Measurements from ENCODE around the gene AAR2.

AAR2 gene

DNA sequence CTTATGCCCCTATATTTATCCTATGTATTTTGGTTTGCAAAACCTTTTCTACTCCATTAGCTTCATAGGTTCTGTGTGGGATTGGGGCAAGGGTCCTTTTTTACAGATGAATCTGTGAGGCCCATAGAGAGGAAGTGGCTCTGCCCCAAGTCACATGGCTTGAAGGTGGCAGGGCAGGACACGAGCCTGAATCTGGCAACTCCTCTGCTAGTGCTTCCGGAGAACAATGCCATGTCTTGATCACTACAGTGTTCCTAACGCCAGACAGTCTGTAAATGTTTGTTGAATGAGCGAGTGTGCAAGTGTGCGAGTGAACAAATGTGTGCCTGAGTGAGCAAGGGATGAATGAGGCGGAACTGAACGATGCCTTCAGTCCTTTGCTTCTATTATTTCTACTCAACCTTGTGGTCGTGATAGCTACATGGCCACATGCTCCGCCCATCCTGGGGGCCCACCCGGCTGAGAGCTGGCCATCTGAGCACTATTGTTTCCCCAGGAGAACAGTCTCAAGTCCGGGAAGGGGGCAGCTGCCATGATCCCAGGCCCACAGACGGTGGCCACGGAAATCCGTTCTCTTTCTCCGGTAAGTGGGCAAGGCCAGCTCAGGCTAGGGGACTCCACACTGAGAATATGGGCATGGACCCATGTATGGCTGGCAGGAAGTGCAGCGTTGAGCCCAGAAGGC lies 17.8 kb upstream of the AAR2 start:
- no peak for DNase-seq

DNA sequence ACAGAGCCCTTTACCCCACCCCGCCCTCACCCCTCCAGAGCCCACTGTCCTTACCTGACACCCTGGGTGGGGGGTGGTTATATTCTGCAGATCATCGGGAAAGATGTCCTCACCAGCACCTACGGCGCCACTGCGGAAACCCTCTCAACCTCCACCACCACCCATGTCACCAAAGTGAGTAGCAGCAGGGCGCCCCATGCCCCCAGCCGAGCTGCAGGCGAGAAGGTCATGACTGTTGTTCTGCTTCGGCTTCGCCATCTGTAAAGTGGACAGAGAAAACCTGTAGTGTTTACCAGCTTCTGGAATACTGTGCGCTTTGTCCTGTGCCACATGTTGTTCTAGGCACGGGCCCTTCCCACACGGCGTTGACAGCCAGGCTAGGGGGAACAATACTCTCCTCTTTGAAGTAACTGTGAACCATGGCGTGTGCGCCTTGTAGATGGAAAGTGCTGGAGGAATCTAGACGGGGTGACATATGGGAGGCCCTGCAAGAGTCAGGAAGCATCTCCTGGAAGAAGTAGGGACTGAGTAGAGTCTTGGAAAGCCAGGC lies 16.5 kb upstream of the AAR2 start:
- no peak for DNase-seq

DNA sequence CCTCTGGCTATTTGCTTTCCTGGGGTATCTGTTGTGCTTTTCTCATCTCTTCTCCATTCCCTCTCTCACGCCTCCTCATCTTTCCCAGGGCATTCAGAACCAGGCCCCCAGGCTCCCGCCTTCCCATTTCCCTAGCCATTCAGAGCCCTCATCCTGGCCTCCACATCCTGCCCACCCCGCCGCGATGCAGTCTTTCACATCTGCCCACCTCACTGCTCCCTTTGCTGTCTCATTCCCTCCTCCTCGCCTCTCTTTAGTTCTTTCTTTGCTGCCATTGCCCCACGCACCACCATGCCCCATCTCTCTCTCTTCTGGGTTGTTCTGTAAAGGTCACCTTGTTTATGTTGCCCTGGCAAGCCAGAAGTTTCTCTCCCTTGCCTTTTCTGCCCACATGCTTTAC lies 10.6 kb upstream of the AAR2 start:
- DNase-seq: no peak

DNA sequence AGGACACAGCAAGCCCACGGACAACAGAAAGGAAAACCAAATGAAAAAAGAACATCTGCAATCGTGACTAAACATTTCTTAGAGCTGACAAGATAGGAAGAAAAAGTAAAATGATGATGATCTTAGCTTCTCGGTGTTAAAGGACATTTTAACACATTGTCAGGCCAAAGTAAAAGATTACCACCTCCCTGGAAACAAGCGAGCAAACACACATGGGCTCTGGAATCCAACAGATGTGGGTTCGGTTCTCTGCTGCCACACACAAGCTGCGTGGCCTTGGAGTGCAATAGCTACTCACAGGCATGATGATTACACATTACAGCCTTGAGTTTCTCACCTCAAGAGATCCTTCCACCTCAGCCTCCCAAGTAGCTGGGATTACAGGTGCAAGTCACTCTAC lies 7.5 kb upstream of the AAR2 start:
- DNase-seq: no peak

DNA sequence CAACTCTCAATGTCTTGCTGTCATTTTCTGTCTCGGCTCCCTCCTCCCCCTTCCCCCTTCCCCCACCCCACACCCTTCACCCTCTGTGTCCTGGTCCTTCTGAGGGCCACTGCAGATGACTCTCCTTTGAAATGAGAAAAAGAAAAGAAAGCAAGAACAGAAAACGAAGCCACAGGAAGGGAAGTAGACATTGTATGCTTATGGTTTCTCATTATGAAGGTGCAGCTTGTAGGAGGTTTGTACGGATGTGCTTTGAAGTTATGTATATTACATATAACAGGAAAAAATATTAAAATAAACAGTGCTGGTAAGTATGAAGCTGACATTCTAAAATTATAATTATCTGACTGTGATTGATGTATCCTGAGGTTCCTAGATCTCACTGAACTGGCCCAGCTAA lies 6.3 kb upstream of the AAR2 start:
- no peak for DNase-seq

- no peak for DNase-seq
These were observed 4.9 kb upstream of the AAR2 start for GRCh38 chr20:36231331-36231730.

DNA sequence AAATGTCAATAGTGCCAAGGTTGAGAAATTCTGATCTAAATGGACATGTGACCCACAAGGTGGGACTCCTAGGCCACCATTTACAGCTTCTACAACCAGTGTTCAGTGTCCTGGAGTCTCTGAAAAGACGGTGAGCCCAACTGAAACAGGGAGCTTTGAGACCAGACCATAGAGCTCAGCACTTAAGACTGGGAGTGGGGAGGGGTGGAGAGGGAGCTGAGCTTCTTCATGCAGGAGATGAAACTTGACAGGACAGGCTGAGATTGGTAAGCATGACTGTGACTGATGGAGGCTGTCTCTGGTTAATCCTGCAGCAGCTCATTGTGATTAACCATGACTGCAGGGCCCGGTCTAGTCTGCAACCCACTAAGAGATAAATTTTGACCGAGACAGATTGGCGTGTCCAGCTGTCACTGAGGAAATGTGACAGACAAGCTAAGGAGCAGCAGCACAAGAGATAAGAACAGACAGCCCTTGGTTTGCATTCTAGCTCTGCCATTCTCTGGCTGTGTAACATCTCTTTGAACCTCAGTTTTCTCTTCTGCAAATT lies 1.4 kb upstream of the AAR2 start:
- DNase-seq: no peak

DNA sequence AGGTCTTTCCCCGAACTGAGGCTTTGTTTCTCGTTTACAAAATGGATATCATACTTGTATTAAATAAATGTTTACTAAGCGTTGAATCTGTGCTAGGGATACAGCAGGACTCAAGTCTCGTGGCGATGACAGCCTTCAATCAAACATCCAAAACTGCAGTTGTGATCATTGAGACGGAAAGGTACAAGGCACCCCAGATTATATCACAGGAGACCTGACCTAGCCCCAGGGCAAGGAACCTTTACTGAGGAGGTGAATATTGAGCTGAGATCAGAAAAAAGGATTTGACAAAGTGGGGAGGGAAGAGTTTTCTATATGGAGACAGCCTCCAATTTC lies 476 bp downstream of the AAR2 start:
- no peak for DNase-seq

- no peak for DNase-seq
These were observed 1.2 kb downstream of the AAR2 start for GRCh38 chr20:36237477-36237876.

DNA sequence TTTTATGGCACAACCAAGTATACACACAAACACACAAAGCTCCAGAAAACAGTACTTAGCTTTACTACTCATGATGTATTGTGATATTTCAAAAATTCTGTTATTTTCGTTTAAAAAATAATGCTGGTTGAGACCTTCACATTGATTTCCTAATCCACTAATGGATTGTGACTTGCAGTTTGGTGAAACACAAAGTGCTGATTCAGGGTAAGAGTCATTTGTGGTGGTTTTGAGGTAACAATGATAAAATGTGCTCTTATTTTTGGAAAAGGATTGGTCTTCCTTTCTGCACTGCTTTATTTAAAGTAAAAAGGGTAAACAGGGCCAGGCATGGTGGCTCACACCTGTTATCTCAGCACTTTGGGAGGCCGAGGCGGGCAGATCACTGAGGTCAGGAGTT lies 1.9 kb downstream of the AAR2 start:
- no peak for DNase-seq

DNA sequence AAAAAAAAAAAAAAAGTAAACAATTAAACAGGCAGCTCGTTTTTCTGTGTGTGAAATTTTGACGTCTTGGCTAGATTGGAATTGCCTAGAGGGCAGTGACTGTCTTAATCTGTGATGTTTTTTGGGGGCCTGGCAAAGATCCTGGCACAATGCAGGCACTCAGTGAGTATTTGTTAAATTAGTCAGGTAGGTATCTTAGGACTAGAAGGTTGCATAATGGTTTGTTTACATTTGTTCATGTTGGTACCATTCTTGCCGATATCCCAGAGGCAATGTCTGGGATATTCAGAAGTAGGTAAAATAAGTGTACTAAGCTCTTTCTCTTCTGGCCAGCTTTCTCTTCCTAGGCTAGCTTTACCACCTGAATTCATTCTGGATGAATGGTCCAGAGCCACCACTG lies 2.5 kb downstream of the AAR2 start:
- DNase-seq: no peak

DNA sequence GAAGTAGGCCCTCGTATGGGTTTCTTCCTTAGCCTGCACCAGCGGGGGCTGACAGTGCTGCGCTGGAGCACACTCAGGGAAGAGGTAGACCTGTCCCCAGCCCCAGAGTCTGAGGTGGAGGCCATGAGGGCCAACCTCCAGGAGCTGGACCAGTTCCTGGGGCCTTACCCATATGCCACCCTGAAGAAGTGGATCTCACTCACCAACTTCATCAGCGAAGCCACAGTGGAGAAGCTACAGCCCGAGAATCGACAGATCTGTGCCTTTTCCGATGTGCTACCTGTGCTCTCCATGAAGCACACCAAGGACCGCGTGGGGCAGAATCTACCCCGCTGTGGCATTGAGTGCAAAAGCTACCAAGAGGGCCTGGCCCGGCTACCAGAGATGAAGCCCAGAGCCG lies 3.8 kb downstream of the AAR2 start:
- DNase-seq: no peak

DNA sequence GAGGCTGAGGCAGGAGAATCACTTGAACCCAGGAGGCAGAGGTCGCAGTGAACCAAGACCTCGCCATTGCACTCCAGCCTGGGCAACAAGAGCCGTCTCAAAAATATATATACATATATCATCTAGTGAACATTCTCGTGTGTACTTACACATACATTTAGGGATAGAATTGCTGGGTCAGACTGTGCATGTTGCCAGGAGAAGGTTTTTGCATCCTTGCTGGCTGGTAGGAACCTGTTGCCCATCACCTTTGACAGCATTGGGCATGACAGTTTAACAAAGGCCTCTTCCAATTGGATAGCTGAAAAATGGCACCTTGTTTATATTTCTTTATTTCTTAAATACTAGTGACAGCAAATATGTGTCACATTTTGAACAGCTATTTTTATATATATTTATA lies 5.4 kb downstream of the AAR2 start:
- no peak for DNase-seq

GRCh38 chr20:36243726-36244125 lies 7.4 kb downstream of the AAR2 start:
- no peak for DNase-seq

DNA sequence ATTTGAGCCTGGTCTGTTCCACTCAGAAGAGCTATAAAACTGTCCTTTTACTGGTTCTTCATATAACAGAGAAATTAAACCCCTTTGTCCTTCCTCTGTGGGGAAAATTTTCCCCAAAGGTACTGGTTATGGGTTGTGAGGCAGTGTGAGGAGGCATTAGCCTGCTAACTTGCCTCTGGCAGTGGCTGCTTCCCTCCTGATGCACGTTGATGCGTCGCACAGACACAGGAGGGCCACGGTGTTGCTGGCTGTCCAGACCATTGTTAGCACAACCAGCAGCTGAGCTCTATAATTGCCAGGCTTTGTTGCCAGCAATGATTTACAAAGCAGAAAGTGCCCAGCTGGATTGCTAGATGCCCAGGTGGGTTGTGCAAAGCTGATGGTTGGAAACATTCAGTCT lies 10.1 kb downstream of the AAR2 start:
- DNase-seq: no peak

- DNase-seq: no peak
These were observed 12.6 kb downstream of the AAR2 start for GRCh38 chr20:36248836-36249235.

- no peak for DNase-seq
These were observed 13.2 kb downstream of the AAR2 start for GRCh38 chr20:36249450-36249849.

DNA sequence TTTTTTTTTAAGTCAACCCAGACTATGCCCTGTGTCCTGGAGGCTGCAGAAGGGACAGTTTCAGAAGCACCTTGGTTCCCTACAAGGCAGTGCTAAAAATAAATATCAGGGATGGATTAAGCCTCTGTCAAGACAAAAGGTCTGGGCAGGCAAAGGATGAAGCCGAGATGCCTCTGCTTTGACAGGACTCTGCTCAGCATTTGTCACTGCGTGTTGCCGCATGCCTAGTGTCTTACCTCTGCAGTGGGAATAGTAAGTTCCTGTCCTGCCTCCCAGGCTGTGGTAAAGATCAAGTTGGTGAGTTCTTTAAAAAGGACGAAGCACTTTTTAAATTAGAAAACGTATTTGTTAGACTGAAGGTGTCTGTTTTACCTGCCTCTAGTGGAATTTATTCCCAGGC lies 15.1 kb downstream of the AAR2 start:
- no peak for DNase-seq

- no peak for DNase-seq
These were observed 16.2 kb downstream of the AAR2 start for GRCh38 chr20:36252511-36252910.

GRCh38 chr20:36253036-36253435 lies 16.8 kb downstream of the AAR2 start:
- DNase-seq: no peak

- no peak for DNase-seq
These were observed 17.8 kb downstream of the AAR2 start for GRCh38 chr20:36254076-36254475.

GRCh38 chr20:36255445-36255844 lies 19.2 kb downstream of the AAR2 start:
- no peak for DNase-seq

GRCh38 chr20:36259177-36260061 lies 23.1 kb downstream of the AAR2 start:
- no peak for DNase-seq

DNA sequence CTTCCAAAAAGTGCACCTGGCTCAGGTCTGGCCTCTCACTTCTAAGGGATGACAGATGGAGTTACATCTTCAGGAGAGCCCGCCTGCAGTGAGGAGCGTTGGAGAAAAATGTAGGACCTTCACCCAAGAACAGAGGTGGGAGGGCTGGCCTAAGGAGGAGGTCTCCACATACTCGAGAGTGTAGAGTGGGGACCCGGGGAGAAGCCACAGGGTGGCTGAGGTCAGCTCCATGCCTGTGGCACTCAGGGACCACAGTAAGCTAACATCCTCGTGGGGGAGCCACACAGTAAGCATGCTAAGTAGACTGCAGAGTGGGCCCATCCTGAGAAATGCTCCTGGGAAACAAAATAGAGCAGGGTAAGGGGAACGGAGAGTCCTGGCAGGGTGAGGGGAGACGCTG lies 24.0 kb downstream of the AAR2 start:
- DNase-seq: no peak

Measured in T1000 (cell line).